Femur (tissue), 1 donor: Measurements from ENCODE around the gene NEUROG1.

Experiments
- DNase-seq: peaks from one replicate; pipeline ENCODE4 v3.0.0-alpha.2; 2017

Gene NEUROG1

GRCh38 chr5:135535820-135536801 is at the start of gene NEUROG1:
TSS of gene NEUROG1 (minus strand) at chr5:135535964. CDS start at chr5:135535690, 274 bp downstream.
- DNase-seq = no peak

- DNase-seq = no peak
Observed at GRCh38 chr5:135584918-135585317, 49.2 kb upstream of the NEUROG1 start.

GRCh38 chr5:135584276-135584675 is 48.5 kb upstream of the NEUROG1 start:
- DNase-seq = no peak

- no peak for DNase-seq
Observed at GRCh38 chr5:135582099-135582781, 46.5 kb upstream of the NEUROG1 start.

GRCh38 chr5:135578685-135579341 is 43.0 kb upstream of the NEUROG1 start, which contains the start of gene CXCL14:
TSS of gene CXCL14 (minus strand) at chr5:135578991. CDS start at chr5:135578778, 213 bp downstream.
- DNase-seq = peak; percentile 38

- DNase-seq = no peak
Observed at GRCh38 chr5:135578305-135578684, 42.5 kb upstream of the NEUROG1 start.

GRCh38 chr5:135577421-135577820 is 41.7 kb upstream of the NEUROG1 start:
- DNase-seq = no peak

- DNase-seq = no peak
Observed at GRCh38 chr5:135576075-135576599, 40.4 kb upstream of the NEUROG1 start.

GRCh38 chr5:135574493-135574892 is 38.7 kb upstream of the NEUROG1 start:
- no peak for DNase-seq

- DNase-seq = no peak
Observed at GRCh38 chr5:135571902-135572301, 36.1 kb upstream of the NEUROG1 start.

- DNase-seq = no peak
Observed at GRCh38 chr5:135571066-135571609, 35.4 kb upstream of the NEUROG1 start.

GRCh38 chr5:135570453-135570764 is 34.6 kb upstream of the NEUROG1 start:
- DNase-seq = no peak

GRCh38 chr5:135569755-135570452 is 34.1 kb upstream of the NEUROG1 start:
- DNase-seq = no peak

- no peak for DNase-seq
Observed at GRCh38 chr5:135568923-135569360, 33.2 kb upstream of the NEUROG1 start.

- DNase-seq = no peak
Observed at GRCh38 chr5:135568246-135568645, 32.5 kb upstream of the NEUROG1 start.

- DNase-seq = no peak
Observed at GRCh38 chr5:135567661-135568060, 31.9 kb upstream of the NEUROG1 start.

GRCh38 chr5:135566422-135567400 is 30.9 kb upstream of the NEUROG1 start:
- no peak for DNase-seq

- peak; percentile 66 for DNase-seq
Observed at GRCh38 chr5:135565725-135566421, 30.1 kb upstream of the NEUROG1 start.

GRCh38 chr5:135565266-135565665 is 29.5 kb upstream of the NEUROG1 start:
- no peak for DNase-seq

- no peak for DNase-seq
Observed at GRCh38 chr5:135564331-135564730, 28.6 kb upstream of the NEUROG1 start.
